ENCODE data around the gene SENP3. TPM values are rescaled to one million over a fixed set of nuclear protein-coding genes. Genes with fewer than 3 reads are reported as not detected.

SENP3 gene
- total and polyA plus RNA-seq, 2 of the 13 experiments (the other 11 are each of a cell fraction or from before 2014, with no cell fraction given): 55.8 to 75.4 TPM

DNA sequence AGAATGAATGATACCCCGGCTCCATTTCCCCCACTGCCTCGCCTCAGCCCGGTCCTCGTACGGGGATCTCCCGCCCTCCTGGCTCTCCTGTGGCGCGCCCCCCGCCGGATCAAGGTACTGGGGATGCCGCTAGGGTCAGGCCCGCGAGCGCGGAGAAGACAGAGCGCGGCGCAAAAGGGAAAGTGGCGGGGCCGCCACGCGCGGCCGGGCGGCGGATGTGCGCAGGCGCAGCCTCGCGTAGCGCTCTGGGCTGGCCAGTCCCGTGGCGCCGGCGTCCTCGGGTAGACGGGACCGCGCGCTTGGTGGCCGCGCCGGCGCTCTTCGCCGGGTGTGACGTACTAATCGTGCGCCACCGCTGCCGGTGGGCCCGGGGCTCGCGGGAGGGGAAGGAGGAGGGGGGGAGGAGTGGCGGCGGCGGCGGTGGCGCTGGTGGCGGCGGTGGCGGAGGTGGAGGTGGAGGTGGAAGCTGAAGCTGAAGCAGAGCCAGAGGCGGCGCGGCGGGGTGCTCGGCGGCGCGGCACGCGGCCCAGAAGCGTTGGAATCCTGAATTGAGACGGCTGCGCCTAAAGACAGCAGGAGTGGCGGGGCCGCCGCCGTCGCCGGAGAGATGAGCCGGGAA is at the start of gene SENP3 (continued):
- TF ChIP-seq BORCS8-MEF2B (CRISPR knock-in tag; IDR thresholded peaks at IDR 0.05) (no peak), TOPORS (CRISPR knock-in tag; IDR thresholded peaks at IDR 0.05) (no peak), TRAFD1 (CRISPR knock-in tag; IDR thresholded peaks at IDR 0.05; ENCODE audit: borderline replicate concordance) (no peak), GPN1 (CRISPR knock-in tag; IDR thresholded peaks at IDR 0.05; ENCODE audit: borderline replicate concordance) (no peak), SMAD3 (CRISPR knock-in tag; IDR thresholded peaks at IDR 0.05) (no peak), GZF1 (CRISPR knock-in tag; IDR thresholded peaks at IDR 0.05) (no peak), ZMYM4 (CRISPR knock-in tag; IDR thresholded peaks at IDR 0.05) (no peak), RNF2 (conservative IDR thresholded peaks at IDR 0.05; ENCODE audit: low read depth) (no peak; the same call in 1 of the 2 replicates), ZNF773 (CRISPR knock-in tag; IDR thresholded peaks at IDR 0.05; ENCODE audit: borderline replicate concordance) (no peak; the same call in 1 of the 2 replicates), HMG20B (CRISPR knock-in tag; conservative IDR thresholded peaks at IDR 0.05) (no peak), ZNF569 (CRISPR knock-in tag; IDR thresholded peaks at IDR 0.05; ENCODE audit: borderline replicate concordance) (no peak), SIX4 (CRISPR knock-in tag; IDR thresholded peaks at IDR 0.05) (no peak), DPF2 (CRISPR knock-in tag; IDR thresholded peaks at IDR 0.05; ENCODE audit: borderline replicate concordance, low read depth) (no peak), ZNF292 (CRISPR knock-in tag; IDR thresholded peaks at IDR 0.05; ENCODE audit: borderline replicate concordance, low read depth) (no peak), PTBP1 (IDR thresholded peaks at IDR 0.05; ENCODE audit: low read depth, low read length, poor library complexity, severe bottlenecking) (no peak), BATF2 (CRISPR knock-in tag; IDR thresholded peaks at IDR 0.05) (no peak), SNAPC2 (CRISPR knock-in tag; IDR thresholded peaks at IDR 0.05) (no peak), ZNF607 (CRISPR knock-in tag; IDR thresholded peaks at IDR 0.05; ENCODE audit: borderline replicate concordance) (no peak), REPIN1 (CRISPR knock-in tag; IDR thresholded peaks at IDR 0.05; ENCODE audit: borderline replicate concordance, low read depth) (no peak), ETV6 (CRISPR knock-in tag; conservative IDR thresholded peaks at IDR 0.05) (no peak)
- TF ChIP-seq, protein P1, sequence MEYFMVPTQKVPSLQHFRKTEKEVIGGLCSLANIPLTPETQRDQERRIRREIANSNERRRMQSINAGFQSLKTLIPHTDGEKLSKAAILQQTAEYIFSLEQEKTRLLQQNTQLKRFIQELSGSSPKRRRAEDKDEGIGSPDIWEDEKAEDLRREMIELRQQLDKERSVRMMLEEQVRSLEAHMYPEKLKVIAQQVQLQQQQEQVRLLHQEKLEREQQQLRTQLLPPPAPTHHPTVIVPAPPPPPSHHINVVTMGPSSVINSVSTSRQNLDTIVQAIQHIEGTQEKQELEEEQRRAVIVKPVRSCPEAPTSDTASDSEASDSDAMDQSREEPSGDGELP (IDR thresholded peaks at IDR 0.05; ENCODE audit: borderline replicate concordance, low read depth): no peak
- TF ChIP-seq, protein P2, sequence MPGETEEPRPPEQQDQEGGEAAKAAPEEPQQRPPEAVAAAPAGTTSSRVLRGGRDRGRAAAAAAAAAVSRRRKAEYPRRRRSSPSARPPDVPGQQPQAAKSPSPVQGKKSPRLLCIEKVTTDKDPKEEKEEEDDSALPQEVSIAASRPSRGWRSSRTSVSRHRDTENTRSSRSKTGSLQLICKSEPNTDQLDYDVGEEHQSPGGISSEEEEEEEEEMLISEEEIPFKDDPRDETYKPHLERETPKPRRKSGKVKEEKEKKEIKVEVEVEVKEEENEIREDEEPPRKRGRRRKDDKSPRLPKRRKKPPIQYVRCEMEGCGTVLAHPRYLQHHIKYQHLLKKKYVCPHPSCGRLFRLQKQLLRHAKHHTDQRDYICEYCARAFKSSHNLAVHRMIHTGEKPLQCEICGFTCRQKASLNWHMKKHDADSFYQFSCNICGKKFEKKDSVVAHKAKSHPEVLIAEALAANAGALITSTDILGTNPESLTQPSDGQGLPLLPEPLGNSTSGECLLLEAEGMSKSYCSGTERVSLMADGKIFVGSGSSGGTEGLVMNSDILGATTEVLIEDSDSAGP (CRISPR knock-in tag; IDR thresholded peaks at IDR 0.05; ENCODE audit: borderline replicate concordance): no peak
- TF ChIP-seq, protein P3, sequence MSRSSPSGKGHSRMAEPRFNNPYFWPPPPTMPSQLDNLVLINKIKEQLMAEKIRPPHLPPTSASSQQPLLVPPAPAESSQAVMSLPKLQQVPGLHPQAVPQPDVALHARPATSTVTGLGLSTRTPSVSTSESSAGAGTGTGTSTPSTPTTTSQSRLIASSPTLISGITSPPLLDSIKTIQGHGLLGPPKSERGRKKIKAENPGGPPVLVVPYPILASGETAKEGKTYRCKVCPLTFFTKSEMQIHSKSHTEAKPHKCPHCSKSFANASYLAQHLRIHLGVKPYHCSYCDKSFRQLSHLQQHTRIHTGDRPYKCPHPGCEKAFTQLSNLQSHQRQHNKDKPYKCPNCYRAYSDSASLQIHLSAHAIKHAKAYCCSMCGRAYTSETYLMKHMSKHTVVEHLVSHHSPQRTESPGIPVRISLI (CRISPR knock-in tag; IDR thresholded peaks at IDR 0.05; ENCODE audit: borderline replicate concordance): no peak
